ENCODE measurements around the gene HSDL2.

Gene HSDL2

GRCh38 chr9:112516769-112517168 lies 136.9 kb downstream of the HSDL2 start:
- no peak overlapping the region for H3K27ac ChIP-seq
- TF ChIP-seq CTCF (conservative IDR thresholded peaks at IDR 0.05): no peak

- no peak overlapping the region for H3K27ac ChIP-seq
- TF ChIP-seq CTCF (conservative IDR thresholded peaks at IDR 0.05): no peak
Measured at GRCh38 chr9:112520069-112520468, 140.2 kb downstream of the HSDL2 start.

GRCh38 chr9:112520656-112521055 lies 140.7 kb downstream of the HSDL2 start:
- TF ChIP-seq CTCF (conservative IDR thresholded peaks at IDR 0.05): no peak
- H3K27ac ChIP-seq: no peak overlapping the region
